T-helper 9 cell (primary cell): ENCODE results near the gene CASK.
"Not testable (repeated sequence)": the region's sequence is repeated elsewhere in the genome, so short reads cannot be mapped to it uniquely, and the experiment has no call there.

ENCODE experiments used
- DNase-seq: peaks from one replicate; pipeline ENCODE4 v3.0.0-alpha.2; 2020

The CASK gene

DNA sequence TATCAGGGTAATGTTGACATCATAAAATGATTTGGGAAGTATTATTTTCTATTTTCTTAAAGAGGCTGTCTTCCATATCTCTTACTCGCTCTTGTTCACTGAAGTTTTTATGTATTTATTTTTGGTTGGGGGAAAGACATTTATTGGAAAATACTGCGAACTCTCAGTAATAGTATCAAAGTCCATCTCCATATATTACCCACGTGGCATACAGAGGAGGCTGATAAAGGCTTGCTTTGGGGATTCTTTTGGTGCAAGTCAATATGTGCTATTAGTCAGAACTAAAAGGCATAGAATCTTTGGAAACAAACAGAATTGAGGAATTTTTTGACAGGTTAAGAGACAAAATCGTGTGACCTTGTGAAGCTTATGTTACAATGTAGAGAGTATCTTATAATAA, 374.9 kb downstream of the CASK start:
- no peak for DNase-seq

GRCh38 chrX:41543668-41544067, 379.7 kb downstream of the CASK start:
- no peak for DNase-seq

GRCh38 chrX:41543025-41543424, 380.3 kb downstream of the CASK start:
- no peak for DNase-seq

- DNase-seq: no peak
Observed at GRCh38 chrX:41542536-41542935, 380.8 kb downstream of the CASK start.

DNA sequence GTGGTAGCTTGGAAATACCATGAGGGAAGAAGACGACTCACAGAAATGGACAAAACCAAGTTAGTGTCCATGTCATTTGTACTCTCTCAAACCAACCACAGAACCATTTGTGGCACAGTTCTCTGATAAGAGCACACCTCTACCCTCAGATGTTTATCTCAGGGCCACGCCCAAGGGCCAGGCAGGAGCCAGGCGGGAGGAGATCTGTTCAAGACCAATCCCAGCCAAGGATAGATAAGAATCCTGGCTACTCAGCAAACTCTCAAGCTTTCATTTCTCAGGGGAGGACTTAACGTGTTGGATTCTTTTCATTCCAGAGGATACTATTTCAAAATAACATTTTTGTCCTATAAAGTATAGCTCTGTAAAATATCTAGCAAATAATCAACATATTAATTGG, 381.2 kb downstream of the CASK start:
- no peak for DNase-seq

DNA sequence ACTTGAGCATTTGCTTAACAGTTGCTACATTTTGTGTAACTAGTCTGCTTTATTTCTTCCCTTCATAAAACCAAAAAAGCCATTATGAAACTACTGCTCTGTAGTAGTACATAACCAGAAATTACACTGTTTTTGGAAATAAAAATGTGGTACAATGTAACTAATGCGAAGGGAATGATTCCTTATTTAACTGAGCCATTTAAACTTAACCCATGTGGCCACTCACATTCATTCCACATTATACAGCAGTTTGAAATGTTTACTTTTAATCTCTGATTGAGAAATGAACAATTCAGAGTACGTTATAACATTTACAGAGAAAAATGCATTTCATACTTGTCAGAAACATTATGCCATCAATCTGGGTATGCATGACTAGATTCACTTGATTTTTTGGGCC, 382.0 kb downstream of the CASK start:
- DNase-seq: no peak

GRCh38 chrX:41538707-41539106, 384.6 kb downstream of the CASK start:
- DNase-seq: no peak

GRCh38 chrX:41530085-41530484, 393.3 kb downstream of the CASK start:
- no peak for DNase-seq

DNA sequence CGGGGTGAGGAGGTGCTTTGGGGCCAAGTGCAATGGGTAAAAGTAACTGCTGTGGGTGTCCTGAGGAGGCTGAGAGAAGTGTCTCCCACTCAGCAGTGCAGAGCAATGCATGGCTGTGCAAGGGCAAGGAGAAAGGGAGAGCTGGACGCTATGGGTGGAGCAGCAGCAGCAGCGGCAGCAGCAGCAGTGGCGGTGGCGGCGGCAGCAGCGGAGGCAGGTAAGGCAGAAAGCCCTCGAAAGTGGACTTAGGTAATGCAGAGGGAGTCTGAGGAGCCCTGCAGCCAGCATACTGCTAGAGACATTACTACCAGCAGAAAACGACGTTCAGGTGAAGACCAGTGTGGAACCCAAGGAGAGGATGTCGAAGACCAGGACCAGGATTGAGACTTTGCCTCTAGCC, 394.1 kb downstream of the CASK start:
- DNase-seq: no peak

GRCh38 chrX:41528784-41529183, 394.6 kb downstream of the CASK start:
- no peak for DNase-seq

DNA sequence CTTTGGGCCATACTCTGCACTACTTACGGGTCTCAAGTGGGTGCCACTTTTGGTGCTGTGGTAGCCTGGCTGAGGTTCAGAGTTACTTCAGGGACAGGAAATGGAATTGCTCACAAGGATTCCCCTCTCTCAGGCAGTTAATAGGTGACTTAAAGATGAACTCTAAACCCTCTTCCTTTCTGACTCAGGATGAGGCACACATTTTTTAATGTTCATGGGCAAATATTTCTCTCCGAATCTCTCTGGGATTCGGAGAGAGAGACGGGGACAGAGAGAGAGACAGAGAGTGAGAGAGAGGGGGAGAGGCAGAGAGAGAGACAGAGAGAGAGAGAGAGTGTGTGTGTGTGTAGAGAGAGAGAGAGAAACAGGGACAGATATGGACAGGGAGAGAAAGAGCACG, 396.4 kb downstream of the CASK start:
- DNase-seq: no peak

GRCh38 chrX:41526271-41526670, 397.1 kb downstream of the CASK start:
- no peak for DNase-seq

DNA sequence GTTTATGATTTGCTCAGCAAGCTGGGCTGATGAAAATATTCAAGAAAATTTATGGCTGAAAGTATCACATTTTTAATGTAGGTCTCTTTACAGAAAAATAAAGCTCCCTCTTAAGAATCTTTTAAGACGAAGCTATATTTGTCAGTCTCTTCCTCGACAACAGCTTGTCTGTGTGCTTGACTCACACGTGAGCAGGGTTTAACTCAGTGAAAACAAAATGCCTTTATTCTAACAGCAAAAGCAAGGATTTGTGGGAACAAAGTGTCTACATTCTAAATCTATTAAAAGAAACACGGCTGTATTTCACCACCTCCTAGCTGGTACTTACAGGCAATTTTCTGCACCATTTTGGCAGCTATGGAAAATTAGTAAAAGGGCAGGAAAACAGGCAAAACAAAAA, 400.7 kb downstream of the CASK start:
- no peak for DNase-seq

- no peak for DNase-seq
Observed at GRCh38 chrX:41522081-41522480, 401.3 kb downstream of the CASK start.

- no peak for DNase-seq
Observed at GRCh38 chrX:41519468-41519867, 403.9 kb downstream of the CASK start.

DNA sequence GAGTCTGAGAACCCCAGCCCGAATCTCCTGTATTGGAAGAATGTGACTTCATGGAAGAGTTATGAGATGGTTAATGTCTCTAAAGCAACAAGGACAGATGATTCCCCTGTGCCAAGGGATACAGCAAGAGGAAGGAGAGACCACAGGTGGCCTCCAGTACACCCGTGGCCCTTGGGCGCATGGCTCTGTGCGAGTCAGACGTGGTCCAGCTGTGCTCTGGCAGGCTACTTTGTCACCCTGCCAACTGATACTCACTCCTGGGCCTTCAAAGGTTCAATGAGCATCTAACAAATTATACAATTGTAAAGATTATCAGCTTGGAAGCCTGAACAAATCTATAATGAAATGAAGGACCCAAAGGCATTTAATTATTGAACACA, 404.5 kb downstream of the CASK start:
- no peak for DNase-seq

- DNase-seq: no peak
Observed at GRCh38 chrX:41518127-41518840, 405.1 kb downstream of the CASK start.

- no peak for DNase-seq
Observed at GRCh38 chrX:41516999-41517765, 406.2 kb downstream of the CASK start.

DNA sequence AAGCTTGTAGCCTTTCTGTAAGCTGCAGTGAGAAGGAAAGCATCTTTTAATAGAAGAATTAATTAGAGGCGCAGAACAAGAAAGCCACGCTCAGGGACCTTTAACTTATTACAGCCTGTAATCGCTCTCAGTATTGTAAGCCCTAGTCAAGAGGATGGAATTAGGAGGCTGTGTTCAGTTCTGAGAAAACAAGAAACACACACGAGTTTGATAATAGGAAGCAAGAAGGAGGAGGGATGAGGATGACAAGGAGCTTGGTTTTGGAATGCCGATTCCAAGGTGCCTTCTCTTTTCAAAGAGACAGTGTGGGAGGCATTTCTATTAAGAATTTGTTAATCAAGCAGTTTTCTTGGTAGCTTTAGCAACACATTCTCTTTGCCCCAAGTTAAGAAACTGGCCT, 406.9 kb downstream of the CASK start:
- DNase-seq: no peak

DNA sequence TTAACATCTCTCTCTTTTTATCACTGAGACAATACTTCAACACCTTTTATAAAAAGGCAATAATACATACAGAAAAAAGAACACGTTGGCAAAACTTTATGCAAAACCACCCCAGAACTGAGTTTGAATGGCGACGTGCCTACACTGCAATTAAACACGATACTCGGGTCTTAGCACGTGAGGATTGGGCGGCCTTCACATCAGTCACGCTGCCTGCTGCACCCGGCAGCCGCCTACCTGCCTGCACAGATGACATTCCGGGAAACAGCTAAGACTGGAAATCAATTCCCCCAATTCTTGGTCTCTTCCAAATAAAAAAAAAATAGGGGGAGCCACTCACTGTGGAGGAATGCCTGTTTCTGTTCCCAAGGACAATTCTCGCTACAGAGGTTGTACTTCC, 408.0 kb downstream of the CASK start:
- DNase-seq: no peak

DNA sequence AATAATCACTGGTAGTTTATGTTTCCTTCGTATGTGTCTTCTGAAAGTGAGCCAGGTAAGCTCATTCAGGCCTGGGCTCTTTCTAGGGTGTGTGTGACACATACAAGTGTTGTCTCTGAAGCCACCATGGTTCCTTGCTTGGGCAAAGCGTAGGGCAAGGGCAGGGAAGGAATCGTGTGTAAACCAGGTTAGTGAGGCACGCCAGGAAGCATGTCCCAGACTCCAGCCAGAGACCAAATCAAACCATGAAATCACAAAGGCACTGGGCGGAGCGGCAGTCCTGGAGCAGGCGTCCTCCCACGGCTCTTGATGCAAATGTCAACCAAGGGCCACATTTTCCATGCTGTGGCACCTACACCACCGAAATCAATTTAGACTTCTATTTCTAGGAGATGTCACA, 409.2 kb downstream of the CASK start:
- no peak for DNase-seq

DNA sequence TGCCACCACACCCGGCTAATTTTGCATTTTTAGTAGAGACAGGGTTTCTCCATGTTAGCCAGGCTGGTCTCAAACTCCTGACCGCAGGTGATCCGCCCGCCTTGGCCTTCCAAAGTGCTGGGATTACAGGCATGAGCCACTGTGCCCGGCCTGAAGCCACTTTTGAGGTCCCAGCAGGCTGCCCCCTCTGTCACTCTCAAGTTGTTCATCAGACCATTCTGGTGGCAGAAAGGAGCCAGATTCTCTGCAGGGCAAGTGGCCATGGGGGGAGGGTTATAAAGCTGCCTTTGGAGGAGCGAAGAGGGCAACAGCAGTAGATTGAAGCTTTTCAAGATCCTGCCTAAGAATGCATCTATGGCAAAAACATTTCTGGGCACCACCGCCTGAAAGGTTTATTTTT, 410.5 kb downstream of the CASK start:
- DNase-seq: not testable (repeated sequence)

DNA sequence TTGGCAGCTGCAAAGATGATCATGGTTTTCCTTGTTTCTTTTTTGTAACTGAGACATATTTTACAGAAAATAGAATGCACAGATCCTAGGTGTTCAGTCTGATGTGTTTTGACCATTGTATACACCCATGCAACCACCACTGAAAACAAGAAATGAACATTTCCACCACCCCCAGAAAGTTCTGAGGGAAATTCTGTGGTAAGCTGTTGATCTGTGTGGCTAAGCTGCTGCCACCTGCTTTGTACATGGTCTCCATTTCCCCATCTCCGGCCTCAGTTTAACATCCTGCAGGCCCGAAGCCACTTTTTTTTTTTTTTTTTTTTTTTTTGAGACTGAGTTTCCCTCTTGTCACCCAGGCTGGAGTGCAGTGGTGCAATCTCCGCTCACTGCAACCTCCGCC, 411.0 kb downstream of the CASK start:
- no peak for DNase-seq

GRCh38 chrX:41507919-41508318, 415.4 kb downstream of the CASK start:
- no peak for DNase-seq

DNA sequence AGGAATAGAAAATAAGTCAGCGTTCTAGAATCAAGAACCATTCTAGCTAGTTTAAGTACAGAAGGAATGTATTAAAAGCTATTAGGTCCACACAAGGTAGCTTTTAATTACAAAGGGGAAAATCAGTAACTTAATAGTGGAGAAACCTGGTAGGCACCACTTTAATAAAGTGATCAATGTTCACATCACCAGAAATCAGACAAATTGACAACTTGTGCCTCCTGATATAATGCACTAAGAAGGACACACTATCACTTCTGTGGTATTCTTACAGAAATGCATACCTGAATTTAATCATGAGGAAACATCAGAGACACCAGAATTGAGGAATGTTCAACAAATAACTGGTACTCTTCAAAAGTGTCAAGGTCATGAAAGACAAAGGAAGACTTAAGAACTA, 421.4 kb downstream of the CASK start:
- DNase-seq: no peak
